ENCODE data around the gene SCD5. TPM values are rescaled to one million over a fixed set of nuclear protein-coding genes. Genes with fewer than 3 reads are reported as not detected.

The SCD5 gene
- total RNA-seq, 1 donor from 2014 or later, result 5.1 TPM

GRCh38 chr4:82799006-82799881 is 648 bp upstream of the SCD5 start:
- intact Hi-C loops (cut with DNase I), result no loop called here
- DNase-seq (ENCODE audit: missing footprints) (no peak), ATAC-seq (peak; percentile 21)

GRCh38 chr4:82797405-82798111 is 1.0 kb downstream of the SCD5 start:
- ATAC-seq (peak; percentile 5), DNase-seq (ENCODE audit: missing footprints) (no peak)
- intact Hi-C loops (cut with DNase I), result no loop called here

GRCh38 chr4:82797040-82797404 is 1.6 kb downstream of the SCD5 start:
- ATAC-seq (no peak), DNase-seq (ENCODE audit: missing footprints) (no peak)
- intact Hi-C loops (cut with DNase I), result no loop called here

- DNase-seq (ENCODE audit: missing footprints) (no peak), ATAC-seq (no peak)
- intact Hi-C loops (cut with DNase I), result no loop called here
Observed at GRCh38 chr4:82792912-82793649, 5.5 kb downstream of the SCD5 start.

GRCh38 chr4:82791179-82791578 is 7.4 kb downstream of the SCD5 start:
- DNase-seq (ENCODE audit: missing footprints) (no peak), ATAC-seq (no peak)
- intact Hi-C loops (cut with DNase I), result no loop called here

GRCh38 chr4:82790060-82790660 is 8.4 kb downstream of the SCD5 start:
- no peak for DNase-seq (ENCODE audit: missing footprints)
- intact Hi-C loops (cut with DNase I), result no loop called here
- no peak for ATAC-seq

GRCh38 chr4:82789025-82789776 is 9.4 kb downstream of the SCD5 start:
- no peak for DNase-seq (ENCODE audit: missing footprints)
- ATAC-seq, result no peak
- intact Hi-C loops (cut with DNase I), result no loop called here

- DNase-seq (ENCODE audit: missing footprints), result no peak
- no peak for ATAC-seq
- intact Hi-C loops (cut with DNase I), result no loop called here
Observed at GRCh38 chr4:82787342-82787741, 11.3 kb downstream of the SCD5 start.

- intact Hi-C loops (cut with DNase I), result no loop called here
- ATAC-seq (no peak), DNase-seq (ENCODE audit: missing footprints) (no peak)
Observed at GRCh38 chr4:82786828-82787227, 11.8 kb downstream of the SCD5 start.

- ATAC-seq (no peak), DNase-seq (ENCODE audit: missing footprints) (no peak)
- intact Hi-C loops (cut with DNase I), result no loop called here
Observed at GRCh38 chr4:82785611-82786400, 12.8 kb downstream of the SCD5 start.

GRCh38 chr4:82784681-82785610 is 13.7 kb downstream of the SCD5 start:
- intact Hi-C loops (cut with DNase I), result no loop called here
- ATAC-seq (no peak), DNase-seq (ENCODE audit: missing footprints) (no peak)

- no peak for DNase-seq (ENCODE audit: missing footprints)
- no peak for ATAC-seq
- intact Hi-C loops (cut with DNase I), result no loop called here
Observed at GRCh38 chr4:82782626-82783345, 15.8 kb downstream of the SCD5 start.

GRCh38 chr4:82780752-82781231 is 17.8 kb downstream of the SCD5 start:
- DNase-seq (ENCODE audit: missing footprints) (peak; percentile 86), ATAC-seq (peak; percentile 49)
- intact Hi-C loops (cut with DNase I), result no loop called here

- DNase-seq (ENCODE audit: missing footprints) (no peak), ATAC-seq (no peak)
- intact Hi-C loops (cut with DNase I), result no loop called here
Observed at GRCh38 chr4:82780170-82780751, 18.3 kb downstream of the SCD5 start.

GRCh38 chr4:82779032-82779431 is 19.6 kb downstream of the SCD5 start:
- ATAC-seq, result no peak
- intact Hi-C loops (cut with DNase I), result no loop called here
- no peak for DNase-seq (ENCODE audit: missing footprints)
